Measurements from ENCODE around the gene DRC1. TPM values are rescaled to one million over a fixed set of nuclear protein-coding genes. Genes with fewer than 3 reads are reported as not detected.

Gene DRC1
- total RNA-seq, 1 experiment from 2014 or later: not detected

GRCh38 chr2:26479789-26480565, 78.3 kb downstream of the DRC1 start:
- peaks cover 0 to 2% (median 0%) of the 10 kb centered on the region in 3 experiments; a peak in 2 of 7 replicates for H3K36me3 Mint-ChIP-seq (ENCODE audit: insufficient read depth in 1 of 3, low read depth in 3 of 3)
- Histone ChIP-seq H3K4me2 (ENCODE audit: insufficient read depth, insufficient read length, low read length) (no peak overlapping the region), H4K8ac (replicated peaks; ENCODE audit: insufficient read length, low read depth, low read length) (no peak overlapping the region), H3K27me3 (ENCODE audit: insufficient read depth, low read length) (no peaks in the 10 kb centered on the region), H3K23ac (ENCODE audit: insufficient read length, low read depth, low read length) (no peak overlapping the region), H2BK20ac (ENCODE audit: low read depth, low read length, poor library complexity, severe bottlenecking) (no peak overlapping the region), H2AK5ac (ENCODE audit: insufficient read length, low read length) (no peak overlapping the region), H3K79me2 (ENCODE audit: insufficient read depth, low read length) (no peaks in the 10 kb centered on the region), H2BK15ac (ENCODE audit: low read depth, low read length) (no peak overlapping the region), H2BK12ac (ENCODE audit: insufficient read length, low read depth, low read length) (no peak overlapping the region), H3K18ac (ENCODE audit: insufficient read length, low read depth, low read length) (no peak overlapping the region), H4K5ac (ENCODE audit: insufficient read length, low read depth, low read length) (no peak overlapping the region), H3K4ac (ENCODE audit: low read depth, low read length) (no peak overlapping the region), H2BK120ac (ENCODE audit: low read depth, low read length, poor library complexity, severe bottlenecking) (no peak overlapping the region), H3K27ac (ENCODE audit: insufficient read length, low read depth, low read length) (no peak overlapping the region), H3K9me3 (ENCODE audit: control insufficient read depth, low read depth, low read length) (no peaks in the 10 kb centered on the region), H4K91ac (ENCODE audit: insufficient read length, low read depth, low read length) (no peak overlapping the region), H3T11ph (ENCODE audit: low read length) (no peak overlapping the region), H3K4me1 (ENCODE audit: insufficient read depth, low read length) (no peaks in the 10 kb centered on the region; the same call in 1 of the 2 replicates), H2BK5ac (ENCODE audit: insufficient read length, low read length) (no peak overlapping the region), H3K14ac (ENCODE audit: insufficient read depth, low read length) (no peak overlapping the region; the same call in none of the 2 replicates), H3K79me1 (ENCODE audit: insufficient read depth, low read depth, low read length, poor library complexity, severe bottlenecking) (no peaks in the 10 kb centered on the region), H2AFZ (ENCODE audit: low read length) (no peak overlapping the region), H3K56ac (ENCODE audit: insufficient read length, low read depth, low read length) (no peak overlapping the region), H3K23me2 (ENCODE audit: insufficient read length, low read depth, low read length, poor library complexity, severe bottlenecking) (no peaks in the 10 kb centered on the region), H4K20me1 (ENCODE audit: control insufficient read depth, insufficient read depth, insufficient read length) (peaks cover 3% of the 10 kb centered on the region), H3K9ac (ENCODE audit: extremely low read depth, insufficient read length, low read length) (no peak overlapping the region)
- WGBS (ENCODE audit: extremely low coverage, insufficient read length, low lambda C conversion rate): no CpG with 5 or more reads among the region's 21 CpGs
- DNase-seq: no peak
- H3K4me1 Mint-ChIP-seq: peaks cover 8 to 15% of the 10 kb centered on the region in 2 experiments
- no peaks in the 10 kb centered on the region; a peak in 2 of 5 replicates for H3K9me3 Mint-ChIP-seq
- peak overlapping the region in 1 of 3 experiments; percentile 65; a peak in 1 of 7 replicates for H3K27ac Mint-ChIP-seq
- H3K27me3 Mint-ChIP-seq (ENCODE audit: low read depth): peaks cover 6% of the 10 kb centered on the region
- TF ChIP-seq CTCF (conservative IDR thresholded peaks at IDR 0.05): no peak
- no peak overlapping the region for H3K4me3 Mint-ChIP-seq
